Retinal pigment epithelial cell (primary cell): Measurements from ENCODE around the gene ATAD3C.

Source experiments
- DNase-seq: peaks from one replicate; pipeline ENCODE4 v3.0.0-alpha.2; 2010; ENCODE audit warnings: low read depth
- H3K4me3 ChIP-seq: 2 replicates; pipeline ENCODE4 v1.5.1; 2011; ENCODE audit warnings: mild to moderate bottlenecking, low read length, control low read depth, moderate library complexity
- TF ChIP-seq, protein P1 (sequence below): conservative IDR thresholded peaks from 2 replicates; pipeline ENCODE4 v1.5.1; 2011; ENCODE audit warnings: low read depth, low read length, control low read depth, inconsistent platforms

Gene ATAD3C

DNA sequence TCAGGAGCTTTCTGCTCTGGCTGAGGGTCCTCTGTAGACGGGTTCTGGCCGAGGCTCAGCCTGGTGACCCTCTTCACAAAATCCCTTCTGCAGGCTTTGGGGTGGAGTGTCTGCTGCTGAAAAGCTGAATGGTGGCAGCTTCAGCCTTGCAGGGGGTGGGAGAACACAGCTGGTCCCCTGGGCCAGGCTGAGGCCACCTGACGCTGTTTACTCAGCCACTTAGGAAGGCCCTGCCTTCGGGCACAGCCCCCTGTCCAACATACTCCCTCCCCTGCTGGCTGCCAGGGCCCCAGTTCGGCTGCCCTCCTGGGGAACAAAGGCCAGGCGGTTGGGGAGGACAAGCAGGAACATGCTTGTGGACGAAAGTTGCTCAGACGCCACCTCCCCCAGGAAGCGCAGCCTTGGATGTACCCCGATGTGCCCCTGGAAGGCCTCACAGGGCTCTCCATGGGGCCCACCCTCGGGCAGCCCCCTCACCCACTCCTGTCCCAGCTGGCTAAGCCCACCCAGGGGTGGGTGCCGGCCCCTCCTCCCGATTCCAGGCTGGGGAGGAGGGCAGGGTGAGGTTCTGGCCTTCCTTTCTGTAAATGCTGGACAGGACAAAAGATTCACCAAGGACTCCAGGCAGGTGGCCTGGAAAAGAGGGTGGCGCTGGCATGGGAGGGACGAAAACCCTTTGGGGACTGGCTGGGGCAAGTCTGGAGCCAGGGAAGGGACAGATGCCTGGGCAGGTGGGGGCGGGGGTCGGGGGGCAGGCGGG lies 28.2 kb upstream of the ATAD3C start, which contains the start of gene ANKRD65:
TSS of gene ANKRD65 (minus strand) at position 130 of the 760 bp plus-strand sequence. CDS start 271 bp downstream, outside the sequence.
- no peak for DNase-seq
- TF ChIP-seq, protein P1, sequence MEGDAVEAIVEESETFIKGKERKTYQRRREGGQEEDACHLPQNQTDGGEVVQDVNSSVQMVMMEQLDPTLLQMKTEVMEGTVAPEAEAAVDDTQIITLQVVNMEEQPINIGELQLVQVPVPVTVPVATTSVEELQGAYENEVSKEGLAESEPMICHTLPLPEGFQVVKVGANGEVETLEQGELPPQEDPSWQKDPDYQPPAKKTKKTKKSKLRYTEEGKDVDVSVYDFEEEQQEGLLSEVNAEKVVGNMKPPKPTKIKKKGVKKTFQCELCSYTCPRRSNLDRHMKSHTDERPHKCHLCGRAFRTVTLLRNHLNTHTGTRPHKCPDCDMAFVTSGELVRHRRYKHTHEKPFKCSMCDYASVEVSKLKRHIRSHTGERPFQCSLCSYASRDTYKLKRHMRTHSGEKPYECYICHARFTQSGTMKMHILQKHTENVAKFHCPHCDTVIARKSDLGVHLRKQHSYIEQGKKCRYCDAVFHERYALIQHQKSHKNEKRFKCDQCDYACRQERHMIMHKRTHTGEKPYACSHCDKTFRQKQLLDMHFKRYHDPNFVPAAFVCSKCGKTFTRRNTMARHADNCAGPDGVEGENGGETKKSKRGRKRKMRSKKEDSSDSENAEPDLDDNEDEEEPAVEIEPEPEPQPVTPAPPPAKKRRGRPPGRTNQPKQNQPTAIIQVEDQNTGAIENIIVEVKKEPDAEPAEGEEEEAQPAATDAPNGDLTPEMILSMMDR, result no peak
- H3K4me3 ChIP-seq, result no peak within 1 kb of the TSS

DNA sequence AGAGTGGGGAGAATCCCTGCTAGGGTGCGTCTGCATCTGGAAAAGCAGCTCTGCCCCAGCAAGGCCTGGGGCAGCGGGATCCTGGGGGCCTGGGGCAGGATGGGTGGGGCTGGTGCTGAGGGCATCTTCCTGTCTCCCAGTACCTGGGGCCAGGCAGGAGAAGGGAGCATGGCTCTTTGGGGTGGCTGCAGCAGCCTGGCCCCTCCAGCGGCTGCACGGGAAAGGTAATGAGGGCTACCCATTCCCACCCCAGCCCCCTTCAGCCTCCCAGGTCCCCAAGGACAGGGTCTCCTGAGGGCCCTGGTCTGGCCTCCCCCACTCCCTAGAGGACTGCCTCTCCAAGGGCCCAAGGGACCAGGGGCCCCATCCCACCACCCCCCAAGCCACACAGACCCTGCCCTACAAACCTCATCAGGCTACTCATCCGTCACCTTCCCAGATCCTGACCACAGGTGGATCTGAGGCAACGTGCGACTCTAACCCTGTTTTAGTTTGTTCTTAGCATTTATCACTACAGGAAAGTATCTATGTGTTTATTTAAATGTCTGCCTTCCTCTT lies 27.5 kb upstream of the ATAD3C start:
- TF ChIP-seq, protein P1, result no peak
- no peak overlapping the region for H3K4me3 ChIP-seq
- DNase-seq, result no peak

DNA sequence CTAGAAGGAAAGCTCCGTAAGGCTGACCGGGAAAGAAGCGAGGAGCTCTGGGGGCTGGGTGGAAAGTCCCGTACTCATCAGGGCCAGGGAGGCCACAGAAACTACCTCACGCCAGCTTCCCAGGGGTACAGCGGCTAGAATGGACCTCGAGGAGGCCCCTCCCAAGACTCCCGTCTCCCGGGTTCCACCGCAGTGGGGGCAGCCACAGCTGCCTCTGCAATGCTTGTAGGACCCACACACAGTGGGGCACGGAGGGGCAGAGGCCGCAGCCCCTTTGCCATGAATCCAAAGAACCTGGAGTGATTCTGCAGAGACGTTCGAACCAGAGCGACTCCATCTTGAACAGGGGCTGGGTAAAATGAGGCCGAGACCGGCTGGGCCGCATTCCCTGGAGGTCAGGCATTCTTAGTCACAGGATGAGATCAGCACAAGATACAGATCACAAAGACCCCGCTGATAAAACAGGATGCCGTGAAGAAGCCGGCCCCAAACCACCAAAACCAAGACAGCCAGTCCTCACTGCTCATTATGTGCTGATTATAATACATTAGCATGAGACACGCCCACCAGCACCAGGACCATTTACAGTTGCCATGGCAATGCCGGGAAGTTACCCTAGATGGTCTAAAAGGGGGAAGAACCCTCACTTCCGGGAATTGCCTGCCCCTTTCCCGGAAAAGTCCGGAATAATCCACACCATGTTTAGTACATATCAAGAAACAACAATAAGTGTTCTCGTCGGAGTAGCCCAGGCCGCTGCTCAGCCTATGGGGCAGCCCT lies 26.8 kb upstream of the ATAD3C start:
- TF ChIP-seq, protein P1, result no peak
- no peak for DNase-seq

DNA sequence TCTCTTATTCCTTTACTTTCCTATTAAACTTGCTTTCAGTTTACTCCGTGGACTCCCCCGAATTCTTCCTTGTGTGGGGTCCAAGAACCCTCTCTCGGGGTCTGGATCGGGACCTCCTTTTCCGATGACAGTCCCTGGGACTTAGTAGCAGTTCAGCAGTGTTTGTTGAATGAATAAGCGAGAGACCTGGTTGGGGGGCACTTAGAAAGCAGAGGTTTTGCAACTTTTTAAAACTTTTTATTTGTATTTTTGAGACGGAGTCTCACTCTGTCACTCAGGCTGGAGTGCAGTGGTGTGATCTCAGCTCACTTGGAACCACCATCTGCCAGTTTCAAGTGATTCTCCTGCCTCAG lies 26.3 kb upstream of the ATAD3C start:
- TF ChIP-seq, protein P1, result no peak
- DNase-seq, result no peak
- H3K4me3 ChIP-seq, result no peak overlapping the region

More for the DNA sequence above, 26.8 kb upstream of the ATAD3C start:
- H3K4me3 ChIP-seq, result no peak overlapping the region

DNA sequence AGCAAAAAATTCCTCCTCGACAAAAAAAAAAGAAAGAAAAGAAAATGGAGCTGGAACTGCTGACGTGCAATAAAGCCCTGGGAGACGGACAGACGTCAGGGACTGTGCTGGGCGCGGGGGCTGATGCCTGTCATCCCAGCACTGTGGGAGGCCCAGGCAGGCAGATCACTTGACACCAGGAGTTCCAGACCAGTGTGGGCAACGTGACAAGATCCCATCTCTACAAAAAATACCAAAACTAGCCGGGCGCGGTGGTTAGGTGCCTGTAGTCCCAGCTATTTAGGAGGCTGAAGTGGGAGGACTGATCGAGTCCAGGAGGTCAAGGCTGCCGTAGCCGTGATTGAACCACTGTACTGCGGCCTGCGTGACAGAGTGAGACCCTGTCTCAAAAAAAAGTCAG lies 24.8 kb upstream of the ATAD3C start:
- DNase-seq, result no peak
- H3K4me3 ChIP-seq, result no peak overlapping the region
- TF ChIP-seq, protein P1, result no peak

DNA sequence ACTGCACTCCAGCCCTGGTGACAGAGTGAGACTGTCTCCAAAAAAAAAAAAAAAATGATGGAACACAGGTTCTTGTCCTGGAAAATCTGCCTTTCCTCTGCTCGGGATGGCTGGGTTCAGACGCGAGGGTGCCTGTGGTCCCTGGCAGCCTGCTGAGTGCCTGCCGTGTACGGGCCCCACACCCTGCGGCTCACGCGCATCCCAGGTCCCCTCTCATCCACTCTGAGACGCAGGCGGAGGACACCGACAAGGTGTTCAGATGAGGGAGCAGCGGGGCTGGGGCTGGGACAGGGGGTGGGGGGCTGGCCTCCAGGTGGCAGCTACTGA lies 24.1 kb upstream of the ATAD3C start:
- H3K4me3 ChIP-seq, result no peak overlapping the region
- TF ChIP-seq, protein P1, result no peak
- no peak for DNase-seq
